Ectodermal cell (in vitro differentiated cells): ENCODE results near the gene ALPK1.

Source experiments
- H3K27ac ChIP-seq: 2 replicates; pipeline ENCODE4 v1.7.0; 2013; ENCODE audit warnings: mild to moderate bottlenecking, low read depth, low read length; ENCODE audit not compliant: insufficient read depth, poor library complexity, severe bottlenecking
- H3K27me3 ChIP-seq: 2 replicates; pipeline ENCODE4 v1.7.0; 2013; ENCODE audit warnings: mild to moderate bottlenecking, low read length; ENCODE audit not compliant: insufficient read depth, control insufficient read depth, poor library complexity, severe bottlenecking
- H3K36me3 ChIP-seq: one replicate; pipeline ENCODE4 v1.7.0; 2013; ENCODE audit warnings: low read length; ENCODE audit not compliant: control insufficient read depth, insufficient read depth
- H3K4me1 ChIP-seq: one replicate; pipeline ENCODE4 v1.7.0; 2013; ENCODE audit warnings: low read length; ENCODE audit not compliant: control insufficient read depth, insufficient read depth
- H3K4me3 ChIP-seq: 2 replicates; pipeline ENCODE4 v1.7.0; 2013; ENCODE audit warnings: low read depth, low read length, control low read depth; ENCODE audit not compliant: insufficient read depth
- H3K9me3 ChIP-seq: 2 replicates; pipeline ENCODE4 v1.7.0; 2013; ENCODE audit warnings: mild to moderate bottlenecking, low read length, moderate library complexity; ENCODE audit not compliant: control insufficient read depth
- WGBS, 2 experiments: methylation state at CpG; one replicate each; pipeline ENCODE4 v1.1.7; 2013; ENCODE audit warnings: missing lambda C conversion rate in 2 of 2; 5-methylcytosine and 5-hydroxymethylcytosine counted together

ALPK1 gene

GRCh38 chr4:112377594-112378242 is 80.5 kb downstream of the ALPK1 start:
- Histone ChIP-seq H3K9me3 (no peaks in the 10 kb centered on the region), H3K4me3 (no peak overlapping the region), H3K27me3 (peaks cover 25% of the 10 kb centered on the region), H3K36me3 (no peaks in the 10 kb centered on the region), H3K4me1 (peaks cover 35% of the 10 kb centered on the region), H3K27ac (no peak overlapping the region)
- 70 to 78% methylated on average over 13 of the region's 13 CpGs for WGBS, 2 experiments

GRCh38 chr4:112378243-112378620 is 81.1 kb downstream of the ALPK1 start:
- peaks cover 28% of the 10 kb centered on the region for H3K27me3 ChIP-seq
- no peak overlapping the region for H3K27ac ChIP-seq
- H3K4me1 ChIP-seq, result peaks cover 35% of the 10 kb centered on the region
- H3K36me3 ChIP-seq, result no peaks in the 10 kb centered on the region
- WGBS, 2 experiments, result 95% methylated on average over 3 of the region's 3 CpGs
- no peak overlapping the region for H3K4me3 ChIP-seq
- H3K9me3 ChIP-seq, result no peaks in the 10 kb centered on the region

- Histone ChIP-seq H3K4me1 (peaks cover 35% of the 10 kb centered on the region), H3K4me3 (no peak overlapping the region), H3K9me3 (no peaks in the 10 kb centered on the region), H3K27me3 (peaks cover 28% of the 10 kb centered on the region), H3K27ac (peak overlapping the region; percentile 60), H3K36me3 (no peaks in the 10 kb centered on the region)
- WGBS, 2 experiments, result 27 to 30% methylated on average over 3 of the region's 3 CpGs
Measured at GRCh38 chr4:112378858-112379257, 81.7 kb downstream of the ALPK1 start.

GRCh38 chr4:112379306-112379705 is 82.1 kb downstream of the ALPK1 start:
- H3K4me3 ChIP-seq, result peak overlapping the region; percentile 5
- peak overlapping the region; percentile 60 for H3K27ac ChIP-seq
- H3K4me1 ChIP-seq, result peaks cover 35% of the 10 kb centered on the region
- H3K36me3 ChIP-seq, result no peaks in the 10 kb centered on the region
- peaks cover 28% of the 10 kb centered on the region for H3K27me3 ChIP-seq
- no peaks in the 10 kb centered on the region for H3K9me3 ChIP-seq
- WGBS, 2 experiments, result 1% methylated on average over 26 of the region's 26 CpGs

- H3K4me1 ChIP-seq, result peaks cover 35% of the 10 kb centered on the region
- H3K9me3 ChIP-seq, result no peaks in the 10 kb centered on the region
- no peak overlapping the region for H3K27ac ChIP-seq
- H3K4me3 ChIP-seq, result no peak overlapping the region
- WGBS, 2 experiments, result 73 to 79% methylated on average over 6 of the region's 6 CpGs
- peaks cover 28% of the 10 kb centered on the region for H3K27me3 ChIP-seq
- H3K36me3 ChIP-seq, result no peaks in the 10 kb centered on the region
Measured at GRCh38 chr4:112381996-112382692, 85.0 kb downstream of the ALPK1 start.

- Histone ChIP-seq H3K36me3 (no peaks in the 10 kb centered on the region), H3K9me3 (no peaks in the 10 kb centered on the region), H3K27me3 (peaks cover 13% of the 10 kb centered on the region), H3K4me1 (peaks cover 8% of the 10 kb centered on the region), H3K27ac (no peak overlapping the region), H3K4me3 (no peak overlapping the region)
- 91 to 95% methylated on average over 2 to 4 of the region's 4 CpGs for WGBS, 2 experiments
Measured at GRCh38 chr4:112386071-112386470, 88.9 kb downstream of the ALPK1 start.

GRCh38 chr4:112402098-112402497 is 104.9 kb downstream of the ALPK1 start:
- no peaks in the 10 kb centered on the region for H3K36me3 ChIP-seq
- no peaks in the 10 kb centered on the region for H3K9me3 ChIP-seq
- no peaks in the 10 kb centered on the region for H3K27me3 ChIP-seq
- WGBS, 2 experiments, result 89 to 93% methylated on average over 4 of the region's 4 CpGs
- H3K4me3 ChIP-seq, result no peak overlapping the region
- no peak overlapping the region for H3K27ac ChIP-seq
- peaks cover 8% of the 10 kb centered on the region for H3K4me1 ChIP-seq

GRCh38 chr4:112403101-112403945 is 106.2 kb downstream of the ALPK1 start:
- WGBS, 2 experiments, result 33 to 34% methylated on average over 11 of the region's 11 CpGs
- Histone ChIP-seq H3K9me3 (no peaks in the 10 kb centered on the region), H3K4me1 (peaks cover 8% of the 10 kb centered on the region), H3K27ac (no peak overlapping the region), H3K4me3 (no peak overlapping the region), H3K27me3 (no peaks in the 10 kb centered on the region), H3K36me3 (no peaks in the 10 kb centered on the region)

- 77 to 87% methylated on average over 1 of the region's 2 CpGs for WGBS, 2 experiments
Measured at GRCh38 chr4:112410364-112410763, 113.2 kb downstream of the ALPK1 start.

GRCh38 chr4:112410804-112411203 is 113.6 kb downstream of the ALPK1 start:
- Histone ChIP-seq H3K36me3 (no peaks in the 10 kb centered on the region), H3K27ac (no peak overlapping the region), H3K9me3 (no peaks in the 10 kb centered on the region), H3K4me1 (peaks cover 11% of the 10 kb centered on the region), H3K4me3 (no peak overlapping the region), H3K27me3 (no peaks in the 10 kb centered on the region)
- WGBS, 2 experiments, result 91 to 97% methylated on average over 6 of the region's 7 CpGs

More at GRCh38 chr4:112410364-112410763, 113.2 kb downstream of the ALPK1 start:
- no peaks in the 10 kb centered on the region for H3K27me3 ChIP-seq
- no peaks in the 10 kb centered on the region for H3K36me3 ChIP-seq
- peaks cover 11% of the 10 kb centered on the region for H3K4me1 ChIP-seq
- H3K4me3 ChIP-seq, result no peak overlapping the region
- no peak overlapping the region for H3K27ac ChIP-seq
- H3K9me3 ChIP-seq, result no peaks in the 10 kb centered on the region
